Endothelial cell of umbilical vein (primary cell): Measurements from ENCODE around the gene CEBPB.

Experiments
- CTCF ChIP-seq, 2 donors: IDR thresholded peaks; 1 replicate in 1 of 2; 2 replicates in 1 of 2; pipeline ENCODE4 v1.5.1; 2011; ENCODE audit warnings: low read length in 2 of 2, mild to moderate bottlenecking in 2 of 2, moderate library complexity in 2 of 2, control low read depth in 1 of 2, inconsistent platforms in 1 of 2, low read depth in 1 of 2; ENCODE audit not compliant: insufficient read depth in 1 of 2; ENCODE audit errors: extremely low read depth in 1 of 2
- EZH2 ChIP-seq: IDR thresholded peaks from 2 replicates; pipeline ENCODE4 v1.6.1; 2012; ENCODE audit warnings: borderline replicate concordance, low read depth, mild to moderate bottlenecking, moderate library complexity, low read length, inconsistent platforms; ENCODE audit not compliant: severe bottlenecking
- GATA2 ChIP-seq: IDR thresholded peaks from 2 replicates; pipeline ENCODE4 v1.7.0; 2011; ENCODE audit warnings: low read depth, mild to moderate bottlenecking, moderate library complexity, mixed read lengths, low read length; ENCODE audit not compliant: insufficient read length, insufficient read depth
- TF ChIP-seq, protein P1 (sequence below): IDR thresholded peaks from 2 replicates; pipeline ENCODE4 v1.6.1; 2011; ENCODE audit not compliant: insufficient read depth, insufficient read length

DNA sequence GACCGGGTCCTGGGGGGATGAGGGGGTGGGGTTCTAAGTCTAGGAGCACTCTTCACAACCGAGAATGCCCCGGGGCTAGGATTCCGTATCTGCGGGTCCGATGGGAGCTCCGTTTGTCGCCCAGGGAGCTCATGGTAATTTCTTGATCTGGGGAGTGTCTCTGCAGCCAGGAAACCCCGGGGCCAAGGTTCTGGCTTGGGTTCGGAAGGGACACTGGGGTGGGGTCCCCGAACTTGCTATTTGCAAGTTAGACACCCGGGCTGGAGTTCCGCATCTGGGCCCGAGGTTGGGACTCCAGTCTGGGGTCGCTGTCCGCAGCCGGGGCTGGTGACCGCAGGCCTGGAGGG lies 37.5 kb upstream of the CEBPB start:
- TF ChIP-seq, protein P1, sequence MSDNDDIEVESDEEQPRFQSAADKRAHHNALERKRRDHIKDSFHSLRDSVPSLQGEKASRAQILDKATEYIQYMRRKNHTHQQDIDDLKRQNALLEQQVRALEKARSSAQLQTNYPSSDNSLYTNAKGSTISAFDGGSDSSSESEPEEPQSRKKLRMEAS = no peak
- TF ChIP-seq CTCF (IDR thresholded peaks at IDR 0.05; ENCODE audit: extremely low read depth in 1 of 2, insufficient read depth in 1 of 2, low read depth in 1 of 2, low read length in 2 of 2) (no peak), GATA2 (no peak), EZH2 (no peak)
